Urinary bladder (tissue), 4 donors: ENCODE results near the gene TBC1D4. TPM values are rescaled to one million over a fixed set of nuclear protein-coding genes. Genes with fewer than 3 reads are reported as not detected.

ENCODE experiments used
- DNase-seq: peaks from one replicate; pipeline ENCODE4 v3.0.0-alpha.2; 2015; ENCODE audit errors: extremely low spot score
- H3K27ac ChIP-seq: one replicate; pipeline ENCODE4 v1.5.1; 2013; ENCODE audit warnings: low read depth, mild to moderate bottlenecking, moderate library complexity
- H3K36me3 ChIP-seq: one replicate; pipeline ENCODE4 v1.6.1; 2013; ENCODE audit warnings: mild to moderate bottlenecking, moderate library complexity; ENCODE audit not compliant: insufficient read depth
- H3K4me1 ChIP-seq: one replicate; pipeline ENCODE4 v1.6.1; 2013; ENCODE audit warnings: mild to moderate bottlenecking, moderate library complexity; ENCODE audit not compliant: insufficient read depth
- H3K4me3 ChIP-seq: one replicate; pipeline ENCODE4 v1.5.1; 2013; ENCODE audit warnings: low read depth, low read length
- WGBS: extraction: QIAGEN DNeasy Blood & Tissue Kit; methylation state at CpG from one replicate; pipeline ENCODE4 v1.1.7; 2013; 5-methylcytosine and 5-hydroxymethylcytosine counted together
- polyA plus RNA-seq: library from polyadenylated mRNA; stranded (reverse); fragments of 200-250 nt; gene quantifications from one replicate; pipeline ENCODE4 v1.2.3, GENCODE V29; 2013
- total RNA-seq: library from RNA; depleted of rRNA; stranded (reverse); fragments of >200 nt; gene quantifications from one replicate; pipeline ENCODE4 v1.2.3, GENCODE V29; 2014
- donor health status: healthy with polysubstance abuse.
- donor health status: healthy.

TBC1D4 gene
- total and polyA plus RNA-seq, 2 donors, result 5.4 to 28.7 TPM

DNA sequence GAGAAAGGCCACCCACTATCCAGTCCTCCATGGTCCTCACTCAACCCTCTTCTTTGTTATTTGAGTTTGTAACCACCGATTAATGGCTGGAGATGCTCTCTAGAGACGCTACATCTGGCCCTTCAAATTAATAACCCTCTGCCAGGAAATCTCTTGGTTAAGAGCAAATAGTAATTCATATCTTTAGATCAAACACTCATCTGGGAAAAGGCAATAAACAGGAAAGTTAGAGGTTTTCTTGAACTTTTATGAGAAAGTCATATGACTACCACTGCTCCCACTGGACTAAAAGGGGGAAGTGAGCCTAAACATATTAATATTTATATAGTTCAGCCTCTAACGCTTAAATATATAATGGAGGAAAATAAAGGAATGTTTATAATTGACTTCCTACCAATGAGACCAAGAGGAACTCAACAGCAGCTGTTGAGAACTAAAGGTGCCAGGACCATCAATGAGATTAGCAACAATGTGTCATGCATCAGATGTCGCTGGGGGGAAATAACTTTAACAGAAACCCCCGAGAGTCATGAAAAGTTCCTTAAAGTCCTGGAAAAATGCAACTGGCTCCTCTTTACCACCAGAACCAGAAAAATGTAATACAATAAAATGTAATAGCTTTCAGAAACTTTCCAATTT, 2.7 kb downstream of the TBC1D4 start:
- no peaks in the 10 kb centered on the region for H3K4me1 ChIP-seq
- H3K36me3 ChIP-seq, result no peaks in the 10 kb centered on the region
- H3K27ac ChIP-seq, result no peak overlapping the region
- no peak for DNase-seq
- H3K4me3 ChIP-seq, result no peak overlapping the region
- 76% methylated on average over 5 of the region's 5 CpGs for WGBS

DNA sequence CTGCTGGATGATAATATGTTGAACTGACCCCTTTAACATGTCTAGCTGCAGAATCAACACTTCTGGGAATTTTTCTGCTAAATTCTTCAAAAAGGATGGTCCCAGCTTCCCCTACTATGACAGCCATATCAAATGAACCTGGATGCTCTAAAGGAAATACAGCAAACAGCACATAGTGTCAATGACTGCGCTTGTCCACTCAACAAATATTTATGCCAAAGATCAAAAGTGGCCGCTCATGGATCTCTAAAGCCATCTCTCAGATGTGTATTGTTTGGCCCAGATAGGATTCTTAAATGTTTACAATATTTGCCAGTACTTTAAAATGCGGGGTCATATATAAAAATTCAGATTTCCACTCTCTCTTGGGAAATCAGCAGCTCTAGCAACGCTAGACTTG, 3.3 kb downstream of the TBC1D4 start:
- Histone ChIP-seq H3K4me1 (no peaks in the 10 kb centered on the region), H3K36me3 (no peaks in the 10 kb centered on the region), H3K27ac (no peak overlapping the region), H3K4me3 (no peak overlapping the region)
- 95% methylated on average over 4 of the region's 4 CpGs for WGBS
- DNase-seq, result no peak

DNA sequence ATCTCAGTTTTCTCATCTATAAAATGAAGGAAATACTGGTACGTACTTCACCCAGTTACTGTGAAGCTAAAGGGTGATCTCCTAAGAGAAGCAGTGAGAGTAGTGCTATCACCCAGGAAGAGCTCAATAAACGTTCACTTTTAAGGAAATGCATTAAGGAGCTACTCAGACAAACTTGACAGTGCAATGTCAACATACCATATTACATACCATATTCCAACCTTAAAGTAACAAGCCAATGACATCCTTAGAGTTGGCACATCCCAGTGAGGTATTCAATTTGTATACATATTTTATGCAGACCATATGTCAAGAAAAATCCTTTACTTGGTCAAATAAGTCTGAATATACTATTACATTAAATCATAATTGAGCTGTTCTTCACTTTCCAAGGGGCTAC, 7.0 kb downstream of the TBC1D4 start:
- no peak overlapping the region for H3K27ac ChIP-seq
- WGBS, result 71% methylated on average over 2 of the region's 2 CpGs
- H3K4me3 ChIP-seq, result no peak overlapping the region
- no peak for DNase-seq
- H3K36me3 ChIP-seq, result no peaks in the 10 kb centered on the region
- no peaks in the 10 kb centered on the region for H3K4me1 ChIP-seq

- H3K4me3 ChIP-seq, result no peak overlapping the region
- no peak overlapping the region for H3K27ac ChIP-seq
- no peaks in the 10 kb centered on the region for H3K36me3 ChIP-seq
- no peak for DNase-seq
- 13% methylated on average over 1 of the region's 1 CpG for WGBS
- no peaks in the 10 kb centered on the region for H3K4me1 ChIP-seq
Measured at GRCh38 chr13:75473468-75473867, 8.5 kb downstream of the TBC1D4 start.

DNA sequence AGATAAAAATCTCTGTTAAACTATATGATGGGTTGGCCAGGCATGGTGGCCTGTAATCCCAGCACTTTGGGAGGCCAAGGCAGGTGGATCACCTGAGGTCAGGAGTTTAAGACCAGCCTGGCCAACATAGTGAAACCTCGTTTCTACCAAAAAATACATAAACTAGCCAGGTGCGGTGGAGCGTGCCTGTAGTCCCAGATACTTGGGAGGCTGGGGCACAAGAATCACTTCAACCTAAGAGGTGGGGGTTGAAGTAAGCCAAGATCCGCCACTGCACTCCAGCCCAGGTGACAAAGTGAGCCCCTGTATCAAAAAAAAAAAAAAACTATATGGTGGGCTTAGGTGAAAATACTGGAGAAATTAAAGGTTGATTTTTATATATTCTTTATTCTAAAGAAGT, 11.3 kb downstream of the TBC1D4 start:
- Histone ChIP-seq H3K27ac (no peak overlapping the region), H3K36me3 (no peaks in the 10 kb centered on the region), H3K4me1 (no peaks in the 10 kb centered on the region), H3K4me3 (no peak overlapping the region)
- no peak for DNase-seq
- WGBS, result 84% methylated on average over 4 of the region's 4 CpGs

GRCh38 chr13:75469047-75469446, 12.9 kb downstream of the TBC1D4 start:
- H3K4me1 ChIP-seq, result no peaks in the 10 kb centered on the region
- no peak overlapping the region for H3K4me3 ChIP-seq
- DNase-seq, result no peak
- WGBS, result 86% methylated on average over 7 of the region's 7 CpGs
- no peak overlapping the region for H3K27ac ChIP-seq
- no peaks in the 10 kb centered on the region for H3K36me3 ChIP-seq

DNA sequence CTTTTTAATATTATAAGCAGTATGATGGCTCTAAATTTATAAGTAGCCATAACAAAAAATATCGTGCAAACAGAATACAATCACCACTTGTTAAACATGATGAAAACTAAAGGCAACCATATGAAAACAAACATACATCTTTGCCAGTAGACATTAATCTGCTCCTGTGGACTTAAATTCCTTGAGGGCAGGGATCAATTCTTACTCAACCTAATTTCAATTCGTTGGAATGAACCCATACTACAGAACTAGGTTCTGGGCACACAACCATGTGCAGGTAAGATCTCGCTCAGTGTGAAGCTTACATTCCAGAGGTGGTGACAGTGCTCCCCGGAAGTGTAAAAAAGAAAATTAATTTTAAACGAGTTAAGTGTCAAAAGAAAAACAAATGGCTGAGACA, 13.4 kb downstream of the TBC1D4 start:
- Histone ChIP-seq H3K4me3 (no peak overlapping the region), H3K4me1 (no peaks in the 10 kb centered on the region), H3K27ac (no peak overlapping the region), H3K36me3 (no peaks in the 10 kb centered on the region)
- WGBS, result 88% methylated on average over 5 of the region's 5 CpGs
- no peak for DNase-seq

GRCh38 chr13:75468098-75468497, 13.9 kb downstream of the TBC1D4 start:
- no peak overlapping the region for H3K4me3 ChIP-seq
- WGBS, result 76% methylated on average over 1 of the region's 1 CpG
- no peaks in the 10 kb centered on the region for H3K4me1 ChIP-seq
- DNase-seq, result no peak
- no peaks in the 10 kb centered on the region for H3K36me3 ChIP-seq
- H3K27ac ChIP-seq, result no peak overlapping the region

- H3K4me3 ChIP-seq, result no peak overlapping the region
- no peak for DNase-seq
- WGBS, result 95% methylated on average over 3 of the region's 3 CpGs
- no peak overlapping the region for H3K27ac ChIP-seq
- H3K36me3 ChIP-seq, result no peaks in the 10 kb centered on the region
- H3K4me1 ChIP-seq, result no peaks in the 10 kb centered on the region
Measured at GRCh38 chr13:75467040-75467728, 14.8 kb downstream of the TBC1D4 start.

GRCh38 chr13:75465236-75465635, 16.7 kb downstream of the TBC1D4 start:
- no peak overlapping the region for H3K4me3 ChIP-seq
- DNase-seq, result no peak
- H3K36me3 ChIP-seq, result no peaks in the 10 kb centered on the region
- H3K4me1 ChIP-seq, result no peaks in the 10 kb centered on the region
- no peak overlapping the region for H3K27ac ChIP-seq
- 100% methylated on average over 1 of the region's 1 CpG for WGBS

DNA sequence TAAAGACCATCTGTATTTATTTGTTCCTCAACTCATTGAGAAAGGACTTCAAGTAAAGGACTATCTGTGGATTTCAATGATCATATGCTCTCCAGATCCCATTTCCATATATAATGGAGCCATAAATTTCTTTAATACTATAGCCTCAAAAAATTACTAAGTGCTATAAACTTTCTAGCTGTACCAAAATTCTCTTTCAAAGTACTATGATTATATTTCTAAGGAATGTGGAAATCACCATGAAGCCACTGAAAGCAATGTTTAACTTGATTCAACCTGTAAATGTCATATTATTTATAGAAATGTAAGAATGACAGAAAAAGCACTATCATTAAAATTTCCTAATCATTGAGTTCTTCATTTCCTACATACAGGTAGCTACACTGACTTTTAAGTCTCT, 20.7 kb downstream of the TBC1D4 start:
- no peaks in the 10 kb centered on the region for H3K4me1 ChIP-seq

GRCh38 chr13:75460644-75461043, 21.3 kb downstream of the TBC1D4 start:
- no peak for DNase-seq
- 84% methylated on average over 5 of the region's 5 CpGs for WGBS
- H3K27ac ChIP-seq, result no peak overlapping the region
- H3K36me3 ChIP-seq, result no peaks in the 10 kb centered on the region
- no peaks in the 10 kb centered on the region for H3K4me1 ChIP-seq
- H3K4me3 ChIP-seq, result no peak overlapping the region

More for the DNA sequence above, 20.7 kb downstream of the TBC1D4 start:
- no peak overlapping the region for H3K27ac ChIP-seq
- no peak for DNase-seq
- H3K36me3 ChIP-seq, result no peaks in the 10 kb centered on the region
- H3K4me3 ChIP-seq, result no peak overlapping the region

- Histone ChIP-seq H3K4me3 (no peak overlapping the region), H3K27ac (peak overlapping the region; percentile 65), H3K36me3 (no peaks in the 10 kb centered on the region), H3K4me1 (no peaks in the 10 kb centered on the region)
- no peak for DNase-seq
- 78% methylated on average over 6 of the region's 6 CpGs for WGBS
Measured at GRCh38 chr13:75458696-75459422, 23.1 kb downstream of the TBC1D4 start.

- Histone ChIP-seq H3K36me3 (no peaks in the 10 kb centered on the region), H3K27ac (no peak overlapping the region), H3K4me1 (no peaks in the 10 kb centered on the region), H3K4me3 (no peak overlapping the region)
- DNase-seq, result no peak
Measured at GRCh38 chr13:75455962-75456361, 26.0 kb downstream of the TBC1D4 start.
